HG02981 (cell line): ENCODE results near the gene SAMD11.
"Not testable (repeated sequence)": the region's sequence is repeated elsewhere in the genome, so short reads cannot be mapped to it uniquely, and the experiment has no call there.

ENCODE experiments used
- ATAC-seq: cut with Tn5 transposase; IDR thresholded peaks from one replicate; pipeline ENCODE4 v1.9.1; 2021; ENCODE audit warnings: mild to moderate bottlenecking, moderate library complexity; ENCODE audit not compliant: unreplicated experiment

SAMD11 gene

GRCh38 chr1:991275-991674 lies 67.6 kb downstream of the SAMD11 start:
- ATAC-seq, result not testable (repeated sequence)

- ATAC-seq, result no peak
These were observed 68.2 kb downstream of the SAMD11 start for GRCh38 chr1:991895-992294.

GRCh38 chr1:992362-992761 lies 68.6 kb downstream of the SAMD11 start:
- ATAC-seq, result no peak

GRCh38 chr1:993379-993995 lies 69.8 kb downstream of the SAMD11 start:
- no peak for ATAC-seq
